ENCODE measurements around the gene ERC2.

Gene ERC2

GRCh38 chr3:55723653-55724406 is 744.4 kb downstream of the ERC2 start:
- DNase-seq (ENCODE audit: low read depth) = no peak
- H3K4me3 ChIP-seq (ENCODE audit: low read length) = no peak overlapping the region
- TF ChIP-seq, protein P1, sequence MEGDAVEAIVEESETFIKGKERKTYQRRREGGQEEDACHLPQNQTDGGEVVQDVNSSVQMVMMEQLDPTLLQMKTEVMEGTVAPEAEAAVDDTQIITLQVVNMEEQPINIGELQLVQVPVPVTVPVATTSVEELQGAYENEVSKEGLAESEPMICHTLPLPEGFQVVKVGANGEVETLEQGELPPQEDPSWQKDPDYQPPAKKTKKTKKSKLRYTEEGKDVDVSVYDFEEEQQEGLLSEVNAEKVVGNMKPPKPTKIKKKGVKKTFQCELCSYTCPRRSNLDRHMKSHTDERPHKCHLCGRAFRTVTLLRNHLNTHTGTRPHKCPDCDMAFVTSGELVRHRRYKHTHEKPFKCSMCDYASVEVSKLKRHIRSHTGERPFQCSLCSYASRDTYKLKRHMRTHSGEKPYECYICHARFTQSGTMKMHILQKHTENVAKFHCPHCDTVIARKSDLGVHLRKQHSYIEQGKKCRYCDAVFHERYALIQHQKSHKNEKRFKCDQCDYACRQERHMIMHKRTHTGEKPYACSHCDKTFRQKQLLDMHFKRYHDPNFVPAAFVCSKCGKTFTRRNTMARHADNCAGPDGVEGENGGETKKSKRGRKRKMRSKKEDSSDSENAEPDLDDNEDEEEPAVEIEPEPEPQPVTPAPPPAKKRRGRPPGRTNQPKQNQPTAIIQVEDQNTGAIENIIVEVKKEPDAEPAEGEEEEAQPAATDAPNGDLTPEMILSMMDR (conservative IDR thresholded peaks at IDR 0.05; ENCODE audit: low read length) = no peak

DNA sequence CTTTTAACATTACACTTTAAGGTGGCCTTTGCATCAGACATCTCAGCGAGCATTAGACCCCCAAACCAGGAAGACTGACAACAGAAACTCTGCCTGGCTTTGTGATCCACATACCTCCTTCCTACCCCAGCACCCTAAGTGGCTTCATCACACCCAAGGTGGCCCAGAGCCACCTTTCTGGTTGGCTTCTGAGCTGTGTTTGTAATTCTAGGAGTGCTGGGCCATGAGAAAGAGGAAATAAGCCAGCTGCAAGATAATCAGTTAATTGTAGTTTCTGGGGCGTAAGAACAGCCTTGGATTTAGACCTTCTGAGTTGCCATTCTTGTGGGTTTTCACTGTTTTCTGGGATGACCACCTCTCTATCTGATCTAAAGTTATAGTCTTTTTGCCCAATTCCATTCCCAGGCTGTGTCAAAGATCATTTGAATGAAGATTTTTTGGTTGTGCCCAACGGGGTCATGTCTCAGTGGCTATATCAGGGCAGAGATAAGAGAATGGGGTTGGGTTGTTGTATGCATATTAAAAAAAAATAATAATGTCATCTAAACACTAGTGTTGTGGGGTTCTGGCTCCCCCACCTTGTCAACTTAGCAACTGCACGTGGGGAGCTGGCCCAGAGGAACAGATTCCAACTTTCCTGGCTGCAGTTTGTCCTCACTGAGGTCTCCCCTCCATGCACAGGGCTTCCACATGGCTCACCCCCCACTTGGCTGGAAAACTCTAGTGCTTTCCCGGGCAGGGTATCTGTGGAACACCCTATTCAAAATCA is 746.4 kb downstream of the ERC2 start:
- DNase-seq (ENCODE audit: low read depth) = peak; percentile 42
- no peak overlapping the region for H3K4me3 ChIP-seq (ENCODE audit: low read length)
- TF ChIP-seq, protein P1 (conservative IDR thresholded peaks at IDR 0.05; ENCODE audit: low read length) = peak; percentile 67

GRCh38 chr3:55720614-55721013 is 747.7 kb downstream of the ERC2 start:
- peak; percentile 68 for DNase-seq (ENCODE audit: low read depth)
- TF ChIP-seq, protein P1 (conservative IDR thresholded peaks at IDR 0.05; ENCODE audit: low read length) = peak; percentile 57
- no peak overlapping the region for H3K4me3 ChIP-seq (ENCODE audit: low read length)

- TF ChIP-seq, protein P1 (conservative IDR thresholded peaks at IDR 0.05; ENCODE audit: low read length) = no peak
- no peak overlapping the region for H3K4me3 ChIP-seq (ENCODE audit: low read length)
- DNase-seq (ENCODE audit: low read depth) = peak; percentile 53
These were observed 748.8 kb downstream of the ERC2 start for GRCh38 chr3:55719508-55719907.

- no peak overlapping the region for H3K4me3 ChIP-seq (ENCODE audit: low read length)
- TF ChIP-seq, protein P1 (conservative IDR thresholded peaks at IDR 0.05; ENCODE audit: low read length) = no peak
These were observed 749.3 kb downstream of the ERC2 start for GRCh38 chr3:55719006-55719405.

GRCh38 chr3:55718521-55718921 is 749.7 kb downstream of the ERC2 start:
- TF ChIP-seq, protein P1 (conservative IDR thresholded peaks at IDR 0.05; ENCODE audit: low read length) = no peak
- DNase-seq (ENCODE audit: low read depth) = peak; percentile 66
- H3K4me3 ChIP-seq (ENCODE audit: low read length) = no peak overlapping the region

More at GRCh38 chr3:55719006-55719405, 749.3 kb downstream of the ERC2 start:
- no peak for DNase-seq (ENCODE audit: low read depth)
